ENCODE data around the gene CABP2. TPM values are rescaled to one million over a fixed set of nuclear protein-coding genes. Genes with fewer than 3 reads are reported as not detected.

Gene CABP2
- total RNA-seq, 1 experiment from 2014 or later, result not detected

GRCh38 chr11:67499808-67500483, 23.3 kb downstream of the CABP2 start:
- TF ChIP-seq CTCF (conservative IDR thresholded peaks at IDR 0.05; ENCODE audit: low read depth, low read length) (no peak), EZH2 (IDR thresholded peaks at IDR 0.05; ENCODE audit: borderline replicate concordance, low read depth, low read length, poor library complexity, severe bottlenecking) (no peak)
- H3K4me3 ChIP-seq (ENCODE audit: low read depth, low read length, poor library complexity, severe bottlenecking), result no peak overlapping the region
- H3K27ac ChIP-seq (ENCODE audit: low read depth, low read length, poor library complexity, severe bottlenecking), result no peak overlapping the region
- ChIA-PET POLR2A (ENCODE audit: low non-redundant PET) (no interaction called here), CTCF (no interaction called here)
- no peak for DNase-seq (ENCODE audit: low spot score)
- H3K27me3 ChIP-seq (replicated peaks; ENCODE audit: insufficient read depth, low read depth, low read length, poor library complexity), result no peaks in the 10 kb centered on the region
- no peaks in the 10 kb centered on the region for H3K9me3 ChIP-seq (ENCODE audit: low read depth, low read length, poor library complexity, severe bottlenecking)
- no TSS peak for BruUV-seq (replicated peaks)
- peaks cover 19% of the 10 kb centered on the region for H3K4me1 ChIP-seq (ENCODE audit: insufficient read depth, low read length, poor library complexity, severe bottlenecking)
- H3K36me3 ChIP-seq (ENCODE audit: insufficient read depth, low read length, poor library complexity, severe bottlenecking), result peaks cover 12% of the 10 kb centered on the region
- intact Hi-C loops (cut with micrococcal nuclease; ENCODE audit: unreplicated experiment), result no loop called here

- DNase-seq (ENCODE audit: low spot score), result no peak
- H3K4me1 ChIP-seq (ENCODE audit: insufficient read depth, low read length, poor library complexity, severe bottlenecking), result peaks cover 13% of the 10 kb centered on the region
- no peaks in the 10 kb centered on the region for H3K9me3 ChIP-seq (ENCODE audit: low read depth, low read length, poor library complexity, severe bottlenecking)
- no TSS peak for BruUV-seq (replicated peaks)
- ChIA-PET POLR2A (ENCODE audit: low non-redundant PET) (no interaction called here), CTCF (no interaction called here)
- peaks cover 16% of the 10 kb centered on the region for H3K36me3 ChIP-seq (ENCODE audit: insufficient read depth, low read length, poor library complexity, severe bottlenecking)
- intact Hi-C loops (cut with micrococcal nuclease; ENCODE audit: unreplicated experiment), result no loop called here
- H3K4me3 ChIP-seq (ENCODE audit: low read depth, low read length, poor library complexity, severe bottlenecking), result no peak overlapping the region
- no peaks in the 10 kb centered on the region for H3K27me3 ChIP-seq (replicated peaks; ENCODE audit: insufficient read depth, low read depth, low read length, poor library complexity)
- no peak for TF ChIP-seq EZH2 (IDR thresholded peaks at IDR 0.05; ENCODE audit: borderline replicate concordance, low read depth, low read length, poor library complexity, severe bottlenecking)
- TF ChIP-seq CTCF (conservative IDR thresholded peaks at IDR 0.05; ENCODE audit: low read depth, low read length), result no peak
- H3K27ac ChIP-seq (ENCODE audit: low read depth, low read length, poor library complexity, severe bottlenecking), result no peak overlapping the region
These were observed 24.7 kb downstream of the CABP2 start for GRCh38 chr11:67498544-67498972.

GRCh38 chr11:67497656-67498291, 25.5 kb downstream of the CABP2 start:
- no peaks in the 10 kb centered on the region for H3K9me3 ChIP-seq (ENCODE audit: low read depth, low read length, poor library complexity, severe bottlenecking)
- POLR2A ChIA-PET (ENCODE audit: low non-redundant PET), result no interaction called here
- peaks cover 11% of the 10 kb centered on the region for H3K4me1 ChIP-seq (ENCODE audit: insufficient read depth, low read length, poor library complexity, severe bottlenecking)
- no peak overlapping the region for H3K4me3 ChIP-seq (ENCODE audit: low read depth, low read length, poor library complexity, severe bottlenecking)
- intact Hi-C loops (cut with micrococcal nuclease; ENCODE audit: unreplicated experiment), result no loop called here
- H3K27me3 ChIP-seq (replicated peaks; ENCODE audit: insufficient read depth, low read depth, low read length, poor library complexity), result no peaks in the 10 kb centered on the region
- DNase-seq (ENCODE audit: low spot score), result no peak
- no peak overlapping the region for H3K27ac ChIP-seq (ENCODE audit: low read depth, low read length, poor library complexity, severe bottlenecking)
- CTCF ChIA-PET, result no interaction called here
- TF ChIP-seq EZH2 (IDR thresholded peaks at IDR 0.05; ENCODE audit: borderline replicate concordance, low read depth, low read length, poor library complexity, severe bottlenecking) (no peak), CTCF (conservative IDR thresholded peaks at IDR 0.05; ENCODE audit: low read depth, low read length) (no peak)
- peaks cover 24% of the 10 kb centered on the region for H3K36me3 ChIP-seq (ENCODE audit: insufficient read depth, low read length, poor library complexity, severe bottlenecking)
- no TSS peak for BruUV-seq (replicated peaks)
